SK-N-MC (cell line): ENCODE results near the gene SPATA13.

Experiments used
- DNase-seq: peaks from one replicate; pipeline ENCODE4 v3.0.0-alpha.2; 2011; ENCODE audit warnings: low read depth, low spot score
- H3K27ac ChIP-seq: fragments of 200-600 bp; sonication (generic); 2 replicates; pipeline ENCODE4 v1.5.1; 2016; ENCODE audit warnings: mixed run types
- H3K36me3 ChIP-seq: fragments of 200-600 bp; sonication (generic); 2 replicates; pipeline ENCODE4 v1.6.1; 2017; ENCODE audit warnings: antibody characterized with exemption, low read length, mixed read lengths; ENCODE audit not compliant: insufficient read depth
- H3K4me3 ChIP-seq: fragments of 200-600 bp; sonication (generic); 2 replicates; pipeline ENCODE4 v1.5.1; 2016
- H3K9ac ChIP-seq: fragments of 200-600 bp; sonication (generic); 2 replicates; pipeline ENCODE4 v1.8.0; 2017; ENCODE audit warnings: mixed run types, mixed read lengths; ENCODE audit not compliant: insufficient read length
- H3K9me3 ChIP-seq: fragments of 200-600 bp; sonication (generic); 2 replicates; pipeline ENCODE4 v1.6.1; 2017; ENCODE audit warnings: low read depth, mild to moderate bottlenecking, antibody characterized with exemption, low read length, moderate library complexity, mixed read lengths
- EZH2 ChIP-seq: fragments of 200-600 bp; sonication (generic); IDR thresholded peaks from one replicate; pipeline ENCODE4 v1.6.1; 2017; ENCODE audit warnings: antibody characterized with exemption
- FOXP2 ChIP-seq: optimal IDR thresholded peaks from 2 replicates; pipeline ENCODE3; 2011; ENCODE audit warnings: mild to moderate bottlenecking, moderate library complexity; ENCODE audit not compliant: insufficient read depth; ENCODE audit errors: extremely low read length, control extremely low read depth
- POLR2AphosphoS5 ChIP-seq: IDR thresholded peaks from 2 replicates; pipeline ENCODE4 v1.6.1; 2012; ENCODE audit warnings: mild to moderate bottlenecking, low read depth, low read length, borderline replicate concordance

SPATA13 gene

DNA sequence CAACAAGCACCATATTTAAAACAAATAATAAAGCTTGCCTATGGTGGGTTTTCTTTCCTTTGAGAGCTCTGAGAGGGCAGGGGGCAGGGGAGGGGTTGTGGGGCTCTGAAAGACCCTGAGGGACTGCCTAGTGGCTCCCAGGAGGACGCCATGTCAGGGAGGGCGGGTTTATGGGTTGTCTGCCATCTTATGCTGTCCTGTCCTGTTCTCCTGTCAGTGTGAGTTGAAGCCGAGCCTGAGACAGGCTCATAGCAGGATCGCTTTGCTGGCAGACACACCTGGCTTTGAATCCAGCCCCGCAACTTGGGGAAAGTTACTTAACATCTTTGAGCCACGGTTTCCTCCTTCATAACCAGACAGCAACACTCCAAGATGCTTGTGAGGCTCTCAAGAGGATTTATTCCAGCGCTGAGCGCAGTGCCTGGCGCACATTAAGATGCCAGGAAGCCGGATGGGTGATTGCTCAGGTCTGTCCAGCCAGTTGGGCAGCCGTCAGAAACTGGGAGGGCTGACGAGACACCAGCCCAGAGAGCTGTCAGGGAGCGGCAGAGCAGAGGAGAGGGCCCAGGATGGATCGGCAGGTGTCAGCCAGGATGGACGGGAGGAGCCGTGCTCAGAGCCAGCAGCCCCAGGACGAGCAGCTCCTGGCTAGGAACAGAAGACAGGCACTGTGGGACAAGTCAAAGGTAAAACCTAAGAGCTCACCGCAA, 112.1 kb downstream of the SPATA13 start:
- no peaks in the 10 kb centered on the region for H3K36me3 ChIP-seq
- TF ChIP-seq EZH2 = no peak
- TF ChIP-seq FOXP2 = no peak
- TF ChIP-seq POLR2AphosphoS5 = no peak
- H3K9me3 ChIP-seq = no peaks in the 10 kb centered on the region
- peak overlapping the region; percentile 83 for H3K9ac ChIP-seq
- no peak for DNase-seq
- H3K27ac ChIP-seq = peak overlapping the region; percentile 98
- H3K4me3 ChIP-seq = peak overlapping the region; percentile 83

- H3K36me3 ChIP-seq = no peaks in the 10 kb centered on the region
- H3K27ac ChIP-seq = no peak overlapping the region
- no peak for TF ChIP-seq EZH2
- H3K4me3 ChIP-seq = no peak overlapping the region
- no peak for DNase-seq
- H3K9ac ChIP-seq = no peak overlapping the region
- no peaks in the 10 kb centered on the region for H3K9me3 ChIP-seq
Measured at GRCh38 chr13:24273926-24274325, 113.4 kb downstream of the SPATA13 start.

- Histone ChIP-seq H3K9me3 (no peaks in the 10 kb centered on the region), H3K9ac (no peak overlapping the region), H3K36me3 (no peaks in the 10 kb centered on the region), H3K27ac (peak overlapping the region; percentile 49), H3K4me3 (no peak overlapping the region)
- TF ChIP-seq EZH2 (no peak), POLR2AphosphoS5 (no peak), FOXP2 (no peak)
- no peak for DNase-seq
Measured at GRCh38 chr13:24274452-24275021, 114.0 kb downstream of the SPATA13 start.

DNA sequence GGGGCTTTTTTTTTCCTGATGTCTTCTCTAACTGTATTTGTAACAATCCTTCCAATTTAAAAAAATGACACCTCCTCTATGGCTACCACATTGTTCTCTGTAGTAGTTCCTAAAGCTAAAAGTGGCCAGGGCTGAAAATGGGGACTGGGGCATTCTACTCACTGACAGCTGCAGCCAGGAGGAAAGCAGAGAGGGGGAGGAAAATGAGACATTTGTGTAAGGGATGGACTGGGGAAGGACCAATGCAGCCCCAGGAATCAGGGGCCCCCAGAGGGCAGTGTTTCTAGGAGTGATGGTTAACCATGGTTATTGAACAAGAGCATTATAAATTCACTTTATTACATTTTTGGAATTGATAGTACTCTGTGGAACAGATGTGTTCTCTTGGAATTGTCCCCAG, 114.5 kb downstream of the SPATA13 start:
- H3K27ac ChIP-seq = peak overlapping the region; percentile 49
- H3K9me3 ChIP-seq = no peaks in the 10 kb centered on the region
- H3K4me3 ChIP-seq = no peak overlapping the region
- H3K36me3 ChIP-seq = no peaks in the 10 kb centered on the region
- no peak for TF ChIP-seq EZH2
- no peak for TF ChIP-seq POLR2AphosphoS5
- TF ChIP-seq FOXP2 = no peak
- no peak for DNase-seq
- H3K9ac ChIP-seq = no peak overlapping the region

DNA sequence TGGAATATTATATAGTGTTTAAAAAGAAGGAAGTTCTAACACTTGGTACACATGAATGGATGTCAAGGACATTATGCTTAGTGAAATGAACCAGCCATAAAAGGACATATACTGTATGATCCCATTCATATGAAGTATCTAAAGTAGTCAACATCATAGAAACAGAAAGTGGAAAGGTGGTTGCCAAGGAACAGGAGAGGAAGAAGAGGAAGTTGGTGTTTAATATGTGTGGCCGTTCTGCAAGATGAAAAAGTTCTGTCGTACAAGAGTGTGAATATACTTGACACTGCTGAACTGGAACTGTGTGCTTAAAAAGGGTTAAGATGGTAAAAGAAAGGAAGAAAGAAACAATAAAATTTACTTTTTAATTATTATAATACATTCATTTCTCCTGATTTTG, 115.8 kb downstream of the SPATA13 start:
- Histone ChIP-seq H3K27ac (peak overlapping the region; percentile 100), H3K9ac (no peak overlapping the region), H3K36me3 (no peaks in the 10 kb centered on the region), H3K4me3 (no peak overlapping the region), H3K9me3 (no peaks in the 10 kb centered on the region)
- no peak for TF ChIP-seq FOXP2
- no peak for TF ChIP-seq EZH2
- TF ChIP-seq POLR2AphosphoS5 = no peak
- DNase-seq = no peak

DNA sequence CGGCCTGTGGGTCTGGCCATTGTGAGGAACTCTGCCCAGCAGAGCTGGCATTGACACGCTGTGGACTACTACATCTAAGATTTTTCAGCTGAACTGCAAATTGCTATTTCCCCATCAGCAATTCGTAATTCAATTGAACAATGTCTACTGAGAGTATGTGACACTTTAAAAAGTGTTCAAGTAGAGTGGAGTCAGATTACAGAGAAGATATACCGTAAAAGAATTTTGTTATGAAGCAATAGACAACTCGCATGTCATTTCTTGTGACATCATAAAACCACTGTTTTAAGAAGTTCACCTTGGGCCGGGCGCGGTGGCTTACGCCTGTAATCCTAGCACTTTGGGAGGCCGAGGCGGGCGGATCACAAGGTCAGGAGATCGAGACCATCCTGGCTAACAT, 116.3 kb downstream of the SPATA13 start:
- Histone ChIP-seq H3K9me3 (no peaks in the 10 kb centered on the region), H3K4me3 (no peak overlapping the region), H3K9ac (no peak overlapping the region), H3K27ac (peak overlapping the region; percentile 100), H3K36me3 (no peaks in the 10 kb centered on the region)
- DNase-seq = no peak
- no peak for TF ChIP-seq FOXP2
- TF ChIP-seq EZH2 = no peak
- no peak for TF ChIP-seq POLR2AphosphoS5

GRCh38 chr13:24277761-24278160, 117.2 kb downstream of the SPATA13 start:
- no peaks in the 10 kb centered on the region for H3K36me3 ChIP-seq
- peak overlapping the region; percentile 100 for H3K27ac ChIP-seq
- peak overlapping the region; percentile 64 for H3K4me3 ChIP-seq
- TF ChIP-seq EZH2 (no peak), POLR2AphosphoS5 (no peak; the same call in 1 of the 2 replicates), FOXP2 (no peak)
- H3K9me3 ChIP-seq = no peaks in the 10 kb centered on the region
- DNase-seq = no peak
- peak overlapping the region; percentile 71 for H3K9ac ChIP-seq

GRCh38 chr13:24279327-24280110, 119.0 kb downstream of the SPATA13 start:
- H3K36me3 ChIP-seq = no peaks in the 10 kb centered on the region; the same call in 1 of the 2 replicates
- TF ChIP-seq POLR2AphosphoS5 (no peak), FOXP2 (no peak), EZH2 (no peak)
- peak overlapping the region; percentile 67 for H3K4me3 ChIP-seq
- DNase-seq = no peak
- H3K9ac ChIP-seq = peak overlapping the region; percentile 77
- no peaks in the 10 kb centered on the region for H3K9me3 ChIP-seq
- peak overlapping the region; percentile 99 for H3K27ac ChIP-seq
